ENCODE results near the gene DSP.
A peak's percentile ranks its signal among the peaks of the same experiment; 100 is the strongest.

Gene DSP

DNA sequence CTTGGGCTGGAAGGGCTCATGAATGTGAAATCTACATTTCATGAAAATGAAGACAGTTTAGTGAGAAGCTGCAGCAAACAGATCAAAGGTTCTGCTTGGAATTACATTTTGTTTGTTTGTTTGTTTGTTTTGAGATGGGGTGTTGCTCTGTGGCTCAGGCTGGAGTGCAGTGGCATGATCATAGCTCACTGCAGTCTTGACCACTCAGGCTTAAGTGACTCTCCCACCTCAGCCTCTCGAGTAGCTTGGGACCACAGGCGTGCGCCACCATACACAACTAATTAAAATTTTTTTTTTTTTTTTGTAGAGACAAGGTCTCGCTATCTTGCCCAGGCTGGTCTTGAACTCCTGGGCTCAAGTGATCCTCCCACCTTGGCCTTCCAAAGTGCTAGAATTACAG is 5.8 kb downstream of the DSP start:
- Histone ChIP-seq H3K4me1 (ENCODE audit: control insufficient read depth in 1 of 2, insufficient read depth in 2 of 2, low read length in 2 of 2) (peaks cover 3 to 8% of the 10 kb centered on the region in 2 donors), H3K27ac (ENCODE audit: low read length) (peak overlapping the region; percentile 43), H3K9me3 (ENCODE audit: control insufficient read depth in 1 of 2, low read length in 2 of 2) (no peaks in the 10 kb centered on the region), H3K4me3 (ENCODE audit: low read depth in 1 of 2, low read length in 2 of 2) (peak overlapping the region in 1 of 2 donors; percentile 26), H3K27me3 (ENCODE audit: low read depth, low read length) (peaks cover 5% of the 10 kb centered on the region), H3K36me3 (ENCODE audit: control insufficient read depth in 1 of 2, insufficient read depth in 2 of 2, low read length in 2 of 2) (peaks cover 0 to 3% of the 10 kb centered on the region in 2 donors)

DNA sequence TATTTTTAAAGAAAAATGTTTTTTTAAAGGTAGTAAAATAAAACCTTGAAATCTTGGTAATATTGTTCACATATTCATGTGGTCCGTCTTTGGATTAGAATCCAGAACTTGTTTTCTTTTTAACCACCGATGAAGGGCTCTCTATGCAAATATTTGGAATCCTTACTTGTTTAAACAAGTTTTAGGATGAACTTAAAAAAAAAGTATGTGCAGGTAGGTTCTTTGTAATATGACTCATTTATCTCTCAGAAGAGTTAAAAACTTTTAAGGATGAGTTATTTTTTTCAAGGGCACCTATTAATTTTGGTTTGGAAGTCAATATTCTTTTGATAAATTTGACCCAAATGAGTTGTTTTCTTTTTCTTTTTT is 8.9 kb downstream of the DSP start:
- Histone ChIP-seq H3K9me3 (ENCODE audit: control insufficient read depth in 1 of 2, low read length in 2 of 2) (no peaks in the 10 kb centered on the region), H3K27ac (ENCODE audit: low read length) (no peak overlapping the region), H3K4me3 (ENCODE audit: low read depth in 1 of 2, low read length in 2 of 2) (no peak overlapping the region), H3K27me3 (ENCODE audit: low read depth, low read length) (no peaks in the 10 kb centered on the region), H3K36me3 (ENCODE audit: control insufficient read depth in 1 of 2, insufficient read depth in 2 of 2, low read length in 2 of 2) (no peaks in the 10 kb centered on the region), H3K4me1 (ENCODE audit: control insufficient read depth in 1 of 2, insufficient read depth in 2 of 2, low read length in 2 of 2) (peaks cover 0 to 3% of the 10 kb centered on the region in 2 donors)

DNA sequence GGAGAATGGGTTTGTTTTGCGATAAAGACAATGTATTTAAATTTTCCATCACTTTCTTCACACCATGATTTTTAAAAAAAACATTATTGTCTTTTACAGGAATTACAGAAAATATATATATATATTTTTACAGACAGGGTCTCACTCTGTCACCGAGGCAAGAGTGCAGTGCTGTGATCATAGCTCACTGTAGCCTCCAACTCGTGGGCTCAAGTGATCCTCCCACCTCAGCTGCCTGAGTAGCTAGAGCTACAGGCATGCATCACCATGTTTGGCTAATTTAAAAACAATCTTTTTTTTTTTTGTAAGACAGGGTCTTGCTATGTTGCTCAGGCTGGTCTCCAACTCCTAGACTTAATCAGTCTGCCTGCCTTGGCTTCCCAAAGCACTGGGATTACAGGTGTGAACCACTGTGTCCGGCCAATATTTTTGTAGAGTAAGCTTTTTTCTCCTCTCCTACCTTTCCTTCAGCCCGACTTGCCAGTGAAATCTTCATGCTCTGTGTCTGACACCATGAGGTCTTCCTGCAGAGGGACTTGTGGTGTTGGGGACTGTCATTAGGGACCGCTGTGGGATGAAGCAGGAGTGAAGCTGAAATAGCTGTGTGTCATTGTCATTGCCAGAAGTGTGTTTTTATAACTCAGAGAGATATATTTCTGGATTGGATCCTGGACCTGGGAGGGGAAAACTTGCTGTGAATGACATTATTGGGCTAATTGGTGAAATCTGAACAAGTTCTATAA is 13.2 kb downstream of the DSP start:
- peaks cover 0 to 5% of the 10 kb centered on the region in 2 donors for H3K36me3 ChIP-seq (ENCODE audit: control insufficient read depth in 1 of 2, insufficient read depth in 2 of 2, low read length in 2 of 2)
- H3K4me3 ChIP-seq (ENCODE audit: low read depth in 1 of 2, low read length in 2 of 2) = no peak overlapping the region
- no peaks in the 10 kb centered on the region for H3K27me3 ChIP-seq (ENCODE audit: low read depth, low read length)
- no peak overlapping the region for H3K27ac ChIP-seq (ENCODE audit: low read length)
- H3K9me3 ChIP-seq (ENCODE audit: control insufficient read depth in 1 of 2, low read length in 2 of 2) = no peaks in the 10 kb centered on the region
- H3K4me1 ChIP-seq (ENCODE audit: control insufficient read depth in 1 of 2, insufficient read depth in 2 of 2, low read length in 2 of 2) = no peaks in the 10 kb centered on the region

DNA sequence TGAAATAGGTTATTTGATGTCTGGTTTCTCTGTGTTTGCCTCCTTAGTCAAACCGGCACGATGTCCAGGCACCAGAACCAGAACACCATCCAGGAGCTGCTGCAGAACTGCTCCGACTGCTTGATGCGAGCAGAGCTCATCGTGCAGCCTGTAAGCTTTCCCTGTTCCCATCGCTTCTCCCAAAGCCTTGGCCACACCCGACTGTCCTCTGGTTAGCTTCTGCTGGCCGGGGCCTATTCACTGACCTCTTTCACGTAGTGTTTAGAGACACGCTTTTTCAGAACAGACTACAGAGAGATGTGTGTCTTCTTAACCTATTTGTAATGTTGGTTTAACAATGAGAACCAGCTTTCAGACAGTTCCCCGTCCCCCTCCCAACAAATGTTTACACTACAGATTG is 14.2 kb downstream of the DSP start:
- Histone ChIP-seq H3K27me3 (ENCODE audit: low read depth, low read length) (no peaks in the 10 kb centered on the region), H3K27ac (ENCODE audit: low read length) (no peak overlapping the region), H3K4me1 (ENCODE audit: control insufficient read depth in 1 of 2, insufficient read depth in 2 of 2, low read length in 2 of 2) (no peaks in the 10 kb centered on the region), H3K9me3 (ENCODE audit: control insufficient read depth in 1 of 2, low read length in 2 of 2) (no peaks in the 10 kb centered on the region), H3K36me3 (ENCODE audit: control insufficient read depth in 1 of 2, insufficient read depth in 2 of 2, low read length in 2 of 2) (peaks cover 0 to 5% of the 10 kb centered on the region in 2 donors), H3K4me3 (ENCODE audit: low read depth in 1 of 2, low read length in 2 of 2) (no peak overlapping the region)

DNA sequence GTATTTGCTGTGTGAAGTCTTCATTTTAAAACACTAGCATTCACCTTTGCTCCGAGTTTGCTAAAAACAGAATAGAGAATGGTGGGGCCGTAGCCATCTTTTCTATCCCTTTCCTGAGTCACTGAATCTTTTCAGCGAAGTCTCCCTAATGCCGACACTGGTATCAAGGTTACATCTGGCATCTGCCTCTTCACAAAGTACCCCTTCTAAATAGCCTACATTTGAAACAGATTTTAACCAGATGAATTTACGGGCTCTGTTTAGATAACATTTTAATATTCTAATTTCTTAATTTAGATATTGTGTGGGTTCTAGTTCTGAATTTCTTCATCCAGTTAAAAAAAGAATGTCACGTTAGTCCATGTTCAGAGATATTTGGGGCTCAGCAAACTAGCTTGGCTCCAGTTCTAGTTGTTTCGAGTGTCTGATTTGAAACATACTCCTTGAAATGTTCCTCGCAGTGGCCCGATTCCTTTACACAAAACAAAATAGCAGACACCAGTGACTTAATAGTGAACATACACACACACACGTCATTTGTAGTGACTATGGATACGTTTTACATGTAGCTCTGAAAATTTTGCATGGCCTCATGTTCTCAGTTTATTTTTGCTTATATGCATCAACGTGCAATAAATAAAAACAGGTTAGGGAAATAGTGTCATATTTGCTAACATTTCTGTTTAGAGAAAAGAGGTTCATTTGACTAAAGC is 15.1 kb downstream of the DSP start:
- Histone ChIP-seq H3K4me3 (ENCODE audit: low read depth in 1 of 2, low read length in 2 of 2) (no peak overlapping the region), H3K9me3 (ENCODE audit: control insufficient read depth in 1 of 2, low read length in 2 of 2) (no peaks in the 10 kb centered on the region), H3K27ac (ENCODE audit: low read length) (no peak overlapping the region), H3K27me3 (ENCODE audit: low read depth, low read length) (no peaks in the 10 kb centered on the region), H3K4me1 (ENCODE audit: control insufficient read depth in 1 of 2, insufficient read depth in 2 of 2, low read length in 2 of 2) (no peaks in the 10 kb centered on the region), H3K36me3 (ENCODE audit: control insufficient read depth in 1 of 2, insufficient read depth in 2 of 2, low read length in 2 of 2) (peaks cover 0 to 5% of the 10 kb centered on the region in 2 donors)

DNA sequence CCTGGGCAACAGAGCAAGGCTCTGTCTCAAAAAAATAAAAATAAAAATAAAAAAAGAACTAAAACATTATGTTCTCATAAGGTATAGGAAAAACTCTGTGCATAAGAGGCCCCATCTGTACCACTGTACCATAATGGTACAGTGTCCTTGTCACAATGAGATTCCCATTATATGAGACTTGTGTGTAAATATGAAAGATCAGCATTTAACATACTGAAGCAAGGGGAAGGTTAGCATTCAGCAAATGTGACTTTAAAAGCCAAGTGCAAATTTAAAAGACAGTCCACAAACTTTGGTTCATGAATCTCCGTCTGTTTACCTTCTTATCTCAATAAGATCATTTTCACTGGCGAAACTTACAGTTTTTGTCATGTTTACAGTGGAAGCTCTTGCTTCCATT is 16.2 kb downstream of the DSP start:
- Histone ChIP-seq H3K36me3 (ENCODE audit: control insufficient read depth in 1 of 2, insufficient read depth in 2 of 2, low read length in 2 of 2) (peaks cover 0 to 5% of the 10 kb centered on the region in 2 donors), H3K4me1 (ENCODE audit: control insufficient read depth in 1 of 2, insufficient read depth in 2 of 2, low read length in 2 of 2) (no peaks in the 10 kb centered on the region), H3K27ac (ENCODE audit: low read length) (no peak overlapping the region), H3K9me3 (ENCODE audit: control insufficient read depth in 1 of 2, low read length in 2 of 2) (no peaks in the 10 kb centered on the region), H3K27me3 (ENCODE audit: low read depth, low read length) (no peaks in the 10 kb centered on the region), H3K4me3 (ENCODE audit: low read depth in 1 of 2, low read length in 2 of 2) (no peak overlapping the region)

DNA sequence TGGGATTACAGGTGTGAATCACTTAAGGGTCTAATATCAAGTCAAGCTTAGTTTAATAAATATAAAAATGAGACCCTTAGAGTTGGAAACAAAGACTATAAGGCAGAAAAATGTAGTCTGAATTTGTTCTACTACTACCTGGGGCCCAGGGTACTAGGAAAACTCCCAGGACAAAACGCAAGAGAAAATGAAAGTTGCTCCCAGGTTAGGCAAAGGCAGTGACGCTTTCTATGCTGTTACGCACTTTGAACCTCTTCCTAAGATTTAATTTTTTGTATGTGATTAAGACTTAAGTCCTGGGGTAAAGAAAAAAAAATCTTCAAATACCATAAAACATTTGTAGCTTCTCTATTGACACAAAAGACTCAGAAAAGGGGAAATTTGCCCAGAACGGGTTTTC is 17.3 kb downstream of the DSP start:
- no peaks in the 10 kb centered on the region for H3K4me1 ChIP-seq (ENCODE audit: control insufficient read depth in 1 of 2, insufficient read depth in 2 of 2, low read length in 2 of 2)
- no peaks in the 10 kb centered on the region for H3K9me3 ChIP-seq (ENCODE audit: control insufficient read depth in 1 of 2, low read length in 2 of 2)
- H3K27me3 ChIP-seq (ENCODE audit: low read depth, low read length) = no peaks in the 10 kb centered on the region
- H3K4me3 ChIP-seq (ENCODE audit: low read depth in 1 of 2, low read length in 2 of 2) = no peak overlapping the region
- H3K27ac ChIP-seq (ENCODE audit: low read length) = peak overlapping the region; percentile 6
- H3K36me3 ChIP-seq (ENCODE audit: control insufficient read depth in 1 of 2, insufficient read depth in 2 of 2, low read length in 2 of 2) = peaks cover 0 to 5% of the 10 kb centered on the region in 2 donors

DNA sequence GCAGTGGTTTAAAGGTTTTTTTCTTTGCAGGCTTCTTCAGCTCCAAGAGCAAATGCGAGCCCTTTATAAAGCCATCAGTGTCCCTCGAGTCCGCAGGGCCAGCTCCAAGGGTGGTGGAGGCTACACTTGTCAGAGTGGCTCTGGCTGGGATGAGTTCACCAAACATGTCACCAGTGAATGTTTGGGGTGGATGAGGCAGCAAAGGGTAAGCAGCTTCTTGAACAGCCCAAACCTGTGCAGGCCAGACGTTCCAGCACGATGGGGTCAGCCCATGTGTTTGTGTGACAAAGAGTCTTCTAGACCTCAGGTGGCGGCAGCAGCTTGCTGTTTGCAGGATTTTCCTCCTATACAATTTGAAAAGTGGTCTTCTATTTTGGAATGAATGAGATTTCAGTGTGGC is 17.7 kb downstream of the DSP start:
- Histone ChIP-seq H3K27me3 (ENCODE audit: low read depth, low read length) (no peaks in the 10 kb centered on the region), H3K36me3 (ENCODE audit: control insufficient read depth in 1 of 2, insufficient read depth in 2 of 2, low read length in 2 of 2) (peaks cover 0 to 5% of the 10 kb centered on the region in 2 donors), H3K9me3 (ENCODE audit: control insufficient read depth in 1 of 2, low read length in 2 of 2) (no peaks in the 10 kb centered on the region), H3K27ac (ENCODE audit: low read length) (peak overlapping the region; percentile 6), H3K4me1 (ENCODE audit: control insufficient read depth in 1 of 2, insufficient read depth in 2 of 2, low read length in 2 of 2) (no peaks in the 10 kb centered on the region), H3K4me3 (ENCODE audit: low read depth in 1 of 2, low read length in 2 of 2) (no peak overlapping the region)

DNA sequence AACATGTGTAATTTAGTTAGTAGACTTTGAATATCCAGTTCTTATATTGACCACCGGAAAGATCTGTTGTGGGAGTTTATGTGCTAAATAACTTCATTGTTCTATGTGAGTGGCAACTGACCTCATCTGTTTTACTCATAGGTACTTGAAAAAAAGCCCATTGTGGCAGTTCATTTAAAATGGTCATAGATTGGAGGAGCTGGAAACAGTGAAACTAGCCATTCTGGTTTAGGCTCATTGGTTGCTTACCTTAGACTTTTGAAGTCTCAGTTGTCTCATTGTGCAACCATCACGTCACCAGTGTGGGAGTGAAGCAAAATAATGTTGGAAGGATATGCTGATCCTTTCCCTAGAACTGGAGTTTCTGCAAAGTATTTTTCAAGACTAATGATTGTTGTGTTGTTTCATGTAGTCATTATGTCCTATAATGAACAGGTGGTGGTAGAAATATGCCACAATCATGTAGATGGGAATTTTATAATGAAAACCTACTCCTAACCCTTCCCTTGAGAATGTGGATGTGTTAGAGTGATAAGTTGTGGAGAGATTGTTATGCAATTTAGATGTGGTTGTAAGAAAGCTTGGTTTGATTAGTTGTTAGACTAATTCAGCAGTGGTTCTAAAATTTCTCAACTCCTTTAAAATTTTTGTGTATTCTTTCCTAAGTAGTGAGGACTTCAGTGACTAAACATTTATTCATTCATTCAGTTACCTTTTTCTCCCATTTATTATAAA is 18.3 kb downstream of the DSP start:
- H3K9me3 ChIP-seq (ENCODE audit: control insufficient read depth in 1 of 2, low read length in 2 of 2) = no peaks in the 10 kb centered on the region
- no peak overlapping the region for H3K27ac ChIP-seq (ENCODE audit: low read length)
- no peaks in the 10 kb centered on the region for H3K27me3 ChIP-seq (ENCODE audit: low read depth, low read length)
- H3K4me1 ChIP-seq (ENCODE audit: control insufficient read depth in 1 of 2, insufficient read depth in 2 of 2, low read length in 2 of 2) = no peaks in the 10 kb centered on the region
- peaks cover 0 to 5% of the 10 kb centered on the region in 2 donors for H3K36me3 ChIP-seq (ENCODE audit: control insufficient read depth in 1 of 2, insufficient read depth in 2 of 2, low read length in 2 of 2)
- no peak overlapping the region for H3K4me3 ChIP-seq (ENCODE audit: low read depth in 1 of 2, low read length in 2 of 2)

DNA sequence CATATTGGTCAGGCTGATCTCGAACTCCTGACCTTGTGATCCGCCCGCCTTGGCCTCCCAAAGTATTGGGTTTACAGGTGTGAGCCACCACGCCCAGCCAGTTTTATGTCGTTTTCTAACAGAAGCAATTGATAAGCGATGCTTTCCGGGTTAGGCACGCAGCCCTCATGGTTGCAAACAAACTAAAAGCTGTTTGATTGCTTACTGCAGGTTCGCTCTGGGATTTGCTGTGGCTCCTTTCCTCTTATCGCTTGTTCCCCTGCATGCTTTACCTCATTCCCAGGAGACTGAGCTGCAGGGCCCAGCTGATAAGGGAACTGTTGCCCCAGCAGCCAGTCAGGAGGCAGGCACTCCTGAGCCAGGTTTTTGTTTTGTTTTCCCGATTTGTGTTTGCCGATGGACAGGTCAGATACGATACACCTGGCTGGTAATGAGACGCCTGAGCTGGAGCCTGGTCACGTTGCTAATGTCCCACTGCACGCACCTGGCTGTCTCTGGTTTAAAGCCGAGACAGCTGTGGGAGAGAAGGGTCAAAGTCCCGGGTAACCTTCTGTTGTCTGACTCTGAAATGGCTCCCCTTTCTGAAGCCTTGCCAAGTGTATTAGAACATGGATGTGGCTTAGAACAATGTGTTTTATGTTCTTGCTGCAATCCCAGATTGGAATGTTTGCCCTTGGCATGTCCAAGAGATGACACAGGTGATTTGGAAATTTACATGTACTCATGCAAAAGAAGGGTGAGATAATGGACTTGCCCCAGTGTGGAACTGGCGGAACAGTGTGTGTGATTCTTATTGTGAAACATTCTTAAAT is 19.9 kb downstream of the DSP start:
- Histone ChIP-seq H3K4me1 (ENCODE audit: control insufficient read depth in 1 of 2, insufficient read depth in 2 of 2, low read length in 2 of 2) (no peaks in the 10 kb centered on the region), H3K36me3 (ENCODE audit: control insufficient read depth in 1 of 2, insufficient read depth in 2 of 2, low read length in 2 of 2) (peaks cover 0 to under 1% of the 10 kb centered on the region in 2 donors), H3K27ac (ENCODE audit: low read length) (no peak overlapping the region), H3K9me3 (ENCODE audit: control insufficient read depth in 1 of 2, low read length in 2 of 2) (no peaks in the 10 kb centered on the region), H3K27me3 (ENCODE audit: low read depth, low read length) (no peaks in the 10 kb centered on the region), H3K4me3 (ENCODE audit: low read depth in 1 of 2, low read length in 2 of 2) (no peak overlapping the region)

DNA sequence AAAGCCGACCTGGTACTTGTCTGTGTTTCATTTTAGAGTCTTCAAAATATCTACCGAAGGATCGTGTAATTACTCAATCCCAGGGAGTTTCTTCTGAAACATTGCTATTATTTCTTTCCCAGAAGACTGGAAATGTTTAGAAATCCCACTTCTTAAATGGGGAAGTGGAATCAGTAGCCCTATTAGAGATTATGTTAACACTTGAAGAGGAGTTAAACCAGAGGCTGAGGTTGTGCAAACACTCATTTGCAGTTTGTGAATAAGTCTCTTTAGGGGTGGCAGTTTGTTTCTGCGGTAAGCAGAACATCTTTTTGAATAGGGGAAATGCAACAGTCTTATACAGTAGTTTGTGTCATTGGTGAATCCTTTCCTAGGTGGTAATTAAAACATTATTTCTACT is 21.3 kb downstream of the DSP start:
- no peaks in the 10 kb centered on the region for H3K4me1 ChIP-seq (ENCODE audit: control insufficient read depth in 1 of 2, insufficient read depth in 2 of 2, low read length in 2 of 2)
- H3K4me3 ChIP-seq (ENCODE audit: low read depth in 1 of 2, low read length in 2 of 2) = no peak overlapping the region
- H3K27me3 ChIP-seq (ENCODE audit: low read depth, low read length) = no peaks in the 10 kb centered on the region
- no peak overlapping the region for H3K27ac ChIP-seq (ENCODE audit: low read length)
- peaks cover 0 to under 1% of the 10 kb centered on the region in 2 donors for H3K36me3 ChIP-seq (ENCODE audit: control insufficient read depth in 1 of 2, insufficient read depth in 2 of 2, low read length in 2 of 2)
- H3K9me3 ChIP-seq (ENCODE audit: control insufficient read depth in 1 of 2, low read length in 2 of 2) = no peaks in the 10 kb centered on the region

Measured in muscle layer of duodenum (tissue), 2 donors.